HG03378 (cell line): ENCODE data around the gene SAMD4A.

Experiments
- ATAC-seq: cut with Tn5 transposase; IDR thresholded peaks from one replicate; pipeline ENCODE4 v1.9.1; 2021; ENCODE audit warnings: mild to moderate bottlenecking, moderate library complexity; ENCODE audit not compliant: unreplicated experiment

The SAMD4A gene

DNA sequence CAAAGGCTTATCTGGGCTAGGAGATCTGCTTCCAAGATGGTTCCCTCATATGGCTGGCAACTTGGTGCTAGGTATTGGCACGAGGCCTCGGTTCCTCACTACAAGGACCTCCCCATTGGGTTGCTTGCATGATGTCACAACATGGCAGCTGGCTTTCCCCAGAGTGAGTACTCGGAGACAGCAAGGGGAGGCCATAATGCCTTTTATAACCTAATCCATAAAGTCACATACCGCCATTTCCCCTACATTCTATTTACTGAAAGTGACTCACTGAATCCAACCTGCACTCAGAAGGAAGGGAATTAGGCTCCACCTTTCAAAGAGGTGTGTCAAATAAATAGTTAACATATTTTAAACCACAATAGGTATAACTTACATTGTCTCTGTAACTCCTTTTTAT, 130.9 kb downstream of the SAMD4A start:
- ATAC-seq: no peak

DNA sequence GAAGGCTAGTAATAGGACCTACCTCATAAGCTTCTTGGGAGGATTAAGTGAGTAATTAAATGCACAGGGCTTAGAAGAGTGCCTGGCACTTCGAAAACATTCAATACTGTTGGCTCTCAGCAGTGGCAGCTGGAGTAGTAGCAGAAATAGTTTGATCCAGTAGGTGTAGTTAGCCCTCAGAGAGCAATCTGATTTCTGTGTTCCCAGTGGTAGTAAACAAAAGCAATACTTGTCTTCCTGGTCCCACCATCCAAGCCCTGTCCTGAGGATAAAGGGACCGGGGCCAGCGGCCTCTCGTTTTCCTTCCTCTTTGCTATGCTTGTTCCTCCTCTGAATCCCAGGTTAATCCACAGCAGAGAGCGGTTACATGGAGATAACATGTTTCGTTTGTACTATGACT, 131.6 kb downstream of the SAMD4A start:
- ATAC-seq: no peak

DNA sequence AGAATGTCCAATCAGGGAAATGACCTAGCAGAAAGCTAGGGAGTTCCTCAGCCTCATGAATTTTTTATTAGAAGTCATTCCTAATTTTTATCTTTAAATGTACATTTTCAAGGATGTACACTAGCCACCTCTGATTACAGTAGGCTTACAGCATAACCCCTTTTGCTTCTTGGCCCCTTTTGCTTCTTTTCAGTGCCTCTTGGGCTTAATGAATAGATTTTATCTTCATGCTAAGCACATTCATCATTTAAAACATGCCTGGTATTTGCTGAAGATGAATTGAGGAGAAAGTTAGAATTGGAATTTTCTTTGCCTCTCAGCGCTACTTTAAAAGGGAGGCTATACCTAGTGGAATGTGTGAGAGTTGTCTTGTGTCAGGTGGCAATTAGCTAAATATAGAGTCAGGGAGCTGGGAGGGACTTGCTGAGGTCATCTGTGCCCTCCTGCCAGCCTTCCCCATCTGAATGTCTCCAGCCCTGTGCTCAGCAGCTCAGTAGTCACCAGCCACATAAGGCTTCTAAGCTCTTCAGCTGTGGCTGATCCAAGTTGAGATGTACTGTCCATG, 132.1 kb downstream of the SAMD4A start:
- no peak for ATAC-seq

DNA sequence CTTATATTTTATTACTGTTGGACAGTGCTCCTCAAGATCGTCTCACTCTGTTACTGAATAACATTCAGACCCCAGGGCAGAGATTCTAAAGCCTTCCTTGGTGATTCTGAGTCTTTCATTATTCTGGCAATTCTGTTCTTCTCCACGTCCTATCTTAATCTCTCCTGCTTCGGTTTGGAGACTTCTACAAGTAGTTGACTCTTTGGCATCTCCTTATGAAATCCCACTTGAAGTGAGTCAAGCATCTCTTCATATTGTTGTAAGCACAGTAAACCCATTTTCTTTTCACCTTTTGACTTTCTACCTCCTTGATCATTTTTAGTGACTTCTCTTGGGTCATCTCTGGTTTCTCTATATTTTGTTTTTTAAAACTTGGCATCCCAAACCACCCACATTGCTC, 132.8 kb downstream of the SAMD4A start:
- no peak for ATAC-seq

DNA sequence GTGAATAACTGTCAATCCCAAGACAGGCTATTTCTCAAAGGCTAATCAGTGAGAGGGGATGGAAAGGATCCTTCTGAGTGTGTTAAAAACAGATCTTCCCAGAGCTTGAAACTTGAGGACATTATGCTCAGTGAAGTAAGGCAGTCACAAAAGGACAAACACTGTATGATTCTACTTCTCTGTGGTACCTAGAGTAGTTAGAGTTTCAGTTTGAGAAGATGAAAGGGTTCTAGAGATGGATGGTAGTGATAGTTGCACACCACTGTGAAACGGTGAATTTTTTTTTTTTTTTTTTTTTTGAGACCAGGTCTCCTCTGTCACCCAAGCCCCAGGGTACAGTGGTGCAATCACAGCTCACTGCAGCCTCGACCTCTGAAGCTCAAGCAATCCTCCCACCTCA, 133.8 kb downstream of the SAMD4A start:
- no peak for ATAC-seq

DNA sequence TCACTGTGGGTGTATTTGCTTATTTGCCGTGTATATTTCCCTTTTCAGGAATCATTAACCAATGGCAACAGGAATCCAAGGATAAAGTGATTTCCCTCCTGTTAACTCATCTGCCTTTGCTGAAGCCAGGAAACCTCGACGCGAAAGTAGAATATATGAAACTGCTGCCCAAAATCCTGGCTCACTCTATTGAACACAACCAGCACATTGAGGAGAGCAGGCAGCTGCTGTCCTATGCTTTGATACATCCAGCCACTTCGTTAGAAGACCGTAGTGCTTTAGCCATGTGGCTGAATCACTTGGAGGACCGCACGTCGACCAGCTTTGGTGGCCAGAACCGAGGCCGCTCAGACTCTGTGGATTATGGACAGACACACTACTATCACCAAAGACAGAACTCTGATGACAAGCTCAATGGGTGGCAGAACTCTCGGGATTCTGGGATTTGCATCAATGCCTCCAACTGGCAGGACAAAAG, 135.1 kb downstream of the SAMD4A start:
- ATAC-seq: no peak

DNA sequence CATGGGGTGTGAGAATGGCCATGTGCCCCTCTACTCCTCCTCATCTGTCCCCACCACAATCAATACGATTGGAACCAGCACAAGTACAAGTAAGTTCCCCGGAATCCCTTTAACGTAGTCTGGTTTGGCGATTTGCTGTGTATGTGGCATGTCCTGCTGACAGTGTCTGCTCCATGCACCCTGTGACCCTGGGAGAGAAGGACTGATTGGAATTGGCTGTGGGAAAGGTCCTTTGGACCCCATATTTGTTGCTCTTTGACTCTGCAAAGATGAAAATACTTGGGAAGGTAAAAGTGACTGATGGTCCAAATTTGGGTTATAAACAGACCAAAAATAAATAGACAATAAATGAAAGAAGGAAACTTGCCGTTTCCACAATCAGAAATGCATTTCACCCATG, 135.6 kb downstream of the SAMD4A start:
- ATAC-seq: no peak

DNA sequence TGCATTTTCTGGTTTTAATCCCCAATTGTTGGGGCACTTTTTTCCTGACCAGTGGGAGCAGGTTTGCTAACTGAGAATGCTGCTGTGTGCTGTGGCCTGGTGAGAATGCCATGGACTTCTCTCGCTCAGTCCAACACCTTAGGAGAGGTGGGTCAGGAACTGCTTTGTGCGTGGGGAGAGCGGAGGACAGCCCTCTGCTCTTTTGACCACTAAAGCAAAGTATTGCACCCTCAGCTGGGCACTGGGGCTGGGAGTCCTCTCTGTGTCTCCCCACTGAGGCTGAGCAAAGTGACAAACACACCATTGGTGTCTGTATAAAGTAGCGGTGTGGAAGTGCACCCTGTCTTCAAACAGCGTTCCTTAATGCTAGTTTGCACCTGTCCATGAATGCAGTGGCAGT, 136.2 kb downstream of the SAMD4A start:
- ATAC-seq: no peak

DNA sequence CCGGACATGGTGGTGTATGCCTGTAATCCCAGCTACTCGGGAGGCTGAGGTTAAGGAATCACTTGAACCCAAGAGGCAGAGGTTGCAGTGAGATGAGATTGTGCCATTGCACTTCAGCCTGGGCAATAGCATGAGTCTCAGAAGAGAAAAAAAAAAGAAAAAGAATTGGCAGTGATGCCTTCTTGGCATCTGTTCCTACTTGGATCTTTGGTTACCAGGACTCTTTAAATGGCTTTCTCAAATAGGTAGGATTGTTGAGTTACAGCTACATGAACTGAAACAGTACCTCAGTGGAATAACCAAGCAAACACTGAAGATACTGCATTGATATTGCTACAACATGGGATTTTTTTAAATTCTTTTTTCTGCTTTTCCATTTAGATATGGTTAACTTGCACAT, 136.8 kb downstream of the SAMD4A start:
- ATAC-seq: no peak

DNA sequence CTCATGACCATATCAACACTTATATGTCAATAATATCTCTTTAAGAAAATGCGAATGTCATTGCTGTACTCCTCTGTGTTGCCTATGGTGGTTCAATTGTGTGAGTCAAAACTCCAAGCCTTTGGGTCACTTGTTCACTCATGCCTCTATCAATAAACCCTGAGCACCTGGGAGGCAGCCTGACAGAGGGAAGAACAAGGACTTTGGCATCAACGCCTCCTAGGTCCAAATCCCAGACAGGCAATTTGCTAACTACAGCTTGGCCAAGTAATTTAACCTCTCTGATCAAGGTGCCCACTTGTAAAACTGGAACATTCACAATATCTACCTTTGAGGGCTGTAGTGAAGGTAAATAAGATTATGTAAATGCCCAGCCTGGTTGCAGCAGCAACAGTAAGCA, 137.8 kb downstream of the SAMD4A start:
- no peak for ATAC-seq

DNA sequence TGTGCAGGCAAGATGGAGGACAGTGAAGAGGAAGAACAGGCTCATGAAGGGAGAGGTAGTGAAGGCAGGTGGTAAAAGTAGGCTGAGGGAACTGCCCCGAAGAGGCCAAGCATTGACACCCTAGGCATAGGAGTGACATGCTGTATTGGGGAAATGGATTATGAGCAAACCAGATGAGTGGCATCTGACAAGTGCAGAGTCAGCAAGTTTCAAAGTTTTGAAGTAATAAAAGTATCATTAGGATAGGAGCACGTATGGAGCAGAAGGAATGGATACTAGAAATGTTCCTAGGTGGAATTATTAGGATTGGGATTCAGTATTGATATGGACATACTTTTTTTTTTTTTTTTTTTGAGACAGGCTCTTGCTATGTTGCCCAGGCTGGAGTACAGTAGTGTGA, 139.8 kb downstream of the SAMD4A start:
- ATAC-seq: no peak

DNA sequence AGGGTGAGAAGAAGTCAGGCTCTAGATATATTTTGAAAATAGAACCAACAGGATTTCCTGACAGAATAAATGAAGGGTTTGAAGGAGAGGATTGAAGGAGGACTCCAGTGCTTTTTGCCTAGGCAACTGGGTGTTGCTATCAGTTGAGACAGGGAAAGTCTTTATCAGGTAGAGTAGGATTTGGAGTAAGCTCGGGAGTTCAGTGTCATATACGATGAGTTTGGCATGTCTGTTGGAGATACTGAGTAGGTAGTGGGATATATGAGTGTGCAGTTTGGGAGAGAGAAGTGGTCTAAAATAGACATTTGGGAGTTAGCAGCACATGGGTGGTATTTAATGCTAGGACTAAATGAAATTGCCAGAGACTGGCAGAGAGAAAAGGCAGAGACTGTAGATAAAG, 141.2 kb downstream of the SAMD4A start:
- ATAC-seq: no peak

DNA sequence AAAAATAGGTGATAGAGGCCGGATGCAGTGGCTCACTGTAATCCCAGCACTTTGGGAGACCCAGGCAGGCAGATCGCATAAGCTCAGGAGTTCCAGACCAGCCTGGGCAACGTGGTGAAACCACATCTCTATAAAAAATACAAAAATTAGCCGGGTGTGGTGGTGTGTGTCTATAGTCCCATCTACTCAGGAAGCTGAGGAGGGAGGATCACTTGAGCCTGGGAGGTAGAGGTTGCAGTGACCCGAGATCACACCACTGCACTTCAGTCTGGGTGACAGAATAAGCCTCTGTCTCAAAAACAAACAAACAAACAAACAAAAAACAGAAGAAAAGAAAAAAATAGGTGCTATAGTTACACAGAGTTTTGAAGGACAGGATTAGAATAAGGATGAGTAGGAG, 142.1 kb downstream of the SAMD4A start:
- no peak for ATAC-seq

DNA sequence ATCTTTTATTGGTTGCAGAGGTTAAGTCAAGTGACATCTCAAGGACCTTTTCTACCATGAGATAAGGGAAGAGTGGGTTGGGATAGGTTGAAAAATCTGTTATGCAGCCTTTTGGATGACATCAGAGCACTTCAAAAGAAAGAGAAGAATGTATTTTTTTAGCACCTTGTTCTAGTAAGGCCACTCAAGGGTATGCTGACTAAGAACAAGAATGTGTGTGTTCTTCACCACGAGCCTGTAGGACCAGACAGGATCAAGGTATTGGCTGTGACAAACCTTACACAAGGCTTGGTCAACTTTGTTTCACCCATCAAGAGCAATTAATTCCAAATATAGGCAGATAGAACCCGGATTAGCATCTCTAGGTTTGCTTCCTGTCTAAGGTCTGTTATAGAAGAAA, 142.5 kb downstream of the SAMD4A start:
- ATAC-seq: peak; percentile 95

DNA sequence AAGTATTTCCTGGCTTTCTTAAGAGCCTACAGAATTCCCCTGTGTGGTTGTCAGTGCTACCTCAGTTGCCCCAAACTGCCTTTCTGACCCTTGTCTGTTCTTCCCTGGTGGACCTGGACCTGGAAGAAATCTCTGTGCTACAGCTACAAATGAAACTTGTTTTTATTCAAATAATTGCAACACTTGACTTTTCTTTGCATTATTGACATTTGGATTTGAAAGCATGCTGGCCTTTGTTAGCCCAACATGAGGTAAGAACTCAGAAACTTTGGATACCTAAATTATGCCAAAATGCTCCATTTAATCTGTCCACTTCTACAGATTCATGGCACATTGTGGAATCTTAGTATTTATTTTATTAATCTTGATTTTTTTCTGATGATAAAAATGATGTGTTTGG, 142.9 kb downstream of the SAMD4A start:
- no peak for ATAC-seq

DNA sequence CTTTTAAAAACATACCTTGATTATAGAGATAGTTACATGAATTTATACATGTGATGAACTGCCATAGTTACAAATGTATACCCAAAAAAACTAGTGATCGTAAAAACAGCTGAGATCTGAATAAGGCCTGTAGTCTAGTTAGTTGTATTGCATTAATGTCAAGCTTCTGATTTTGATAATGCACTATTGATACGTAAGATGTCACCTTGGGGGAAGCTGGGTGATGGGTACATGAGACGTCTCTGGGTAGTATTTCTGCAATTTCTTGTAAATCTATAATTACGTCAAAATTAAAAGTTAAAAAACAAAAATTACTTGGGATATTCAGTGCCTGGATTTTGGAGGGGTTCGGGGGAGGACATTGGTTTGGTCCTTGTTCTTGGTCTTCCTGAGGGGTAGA, 144.4 kb downstream of the SAMD4A start:
- no peak for ATAC-seq

DNA sequence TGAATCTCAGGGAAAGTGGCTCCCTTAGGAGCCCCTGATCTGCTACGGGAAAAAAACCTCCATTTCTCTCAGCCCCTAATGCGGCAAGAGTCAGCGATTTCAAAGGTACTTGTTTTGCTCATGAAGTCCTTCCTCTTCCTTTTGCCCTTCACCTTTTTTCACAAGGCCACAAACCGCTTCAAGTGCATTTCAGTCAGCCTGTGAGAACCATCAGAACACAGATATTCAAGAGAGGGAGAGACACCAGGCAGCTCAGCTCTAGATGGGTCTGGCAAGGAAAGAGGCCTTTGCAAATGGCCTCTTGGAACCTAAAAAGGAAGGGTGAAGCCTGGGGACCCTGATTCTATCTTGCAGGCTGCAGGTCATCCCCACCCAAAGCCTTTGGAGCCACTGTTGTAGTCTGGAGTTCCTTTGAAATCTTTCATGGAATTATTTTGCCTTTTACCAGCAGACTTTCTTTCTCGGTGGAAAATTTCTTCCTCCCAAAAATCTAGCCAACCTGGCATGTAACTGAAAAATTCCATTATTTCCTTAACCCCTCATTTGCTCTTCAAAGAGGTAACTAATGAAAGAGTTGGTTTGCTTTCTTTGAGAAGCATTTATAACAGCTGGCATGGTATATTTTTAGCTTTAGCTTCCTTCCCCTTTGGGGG, 145.0 kb downstream of the SAMD4A start:
- ATAC-seq: no peak

DNA sequence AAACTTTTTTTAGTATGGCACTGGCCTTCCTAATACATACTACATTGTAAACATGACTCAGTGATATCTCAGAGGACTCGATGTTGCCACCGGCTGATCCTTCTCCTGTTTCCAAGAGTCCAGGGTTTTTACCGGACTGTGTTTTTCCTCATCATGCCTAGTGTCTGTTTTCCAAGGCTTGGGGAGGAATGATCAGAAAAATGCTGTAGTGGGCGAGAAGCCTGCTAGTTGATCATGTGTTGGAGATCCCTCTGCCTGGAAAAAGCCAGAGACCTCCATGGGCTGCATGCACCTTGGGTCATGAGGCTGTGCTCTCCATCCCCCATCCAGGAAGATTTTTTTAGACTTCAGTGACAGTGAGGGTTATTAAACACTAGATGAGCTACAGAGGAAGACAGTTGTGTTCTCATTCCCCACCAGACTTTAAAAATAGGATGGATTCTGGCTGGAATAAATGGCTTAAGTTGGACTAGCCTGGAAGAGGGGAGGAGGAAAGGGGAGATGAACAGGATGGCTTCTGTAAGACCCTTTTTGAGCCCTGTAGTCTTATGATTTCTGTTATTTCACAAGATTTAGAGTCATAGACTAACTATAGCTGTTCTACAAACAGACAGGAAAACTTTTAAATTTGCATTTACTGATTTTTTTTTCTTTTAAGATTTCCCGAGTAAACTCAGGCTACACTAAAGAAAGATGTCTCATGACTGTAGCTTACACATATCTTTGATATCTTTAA, 145.7 kb downstream of the SAMD4A start:
- ATAC-seq: no peak

DNA sequence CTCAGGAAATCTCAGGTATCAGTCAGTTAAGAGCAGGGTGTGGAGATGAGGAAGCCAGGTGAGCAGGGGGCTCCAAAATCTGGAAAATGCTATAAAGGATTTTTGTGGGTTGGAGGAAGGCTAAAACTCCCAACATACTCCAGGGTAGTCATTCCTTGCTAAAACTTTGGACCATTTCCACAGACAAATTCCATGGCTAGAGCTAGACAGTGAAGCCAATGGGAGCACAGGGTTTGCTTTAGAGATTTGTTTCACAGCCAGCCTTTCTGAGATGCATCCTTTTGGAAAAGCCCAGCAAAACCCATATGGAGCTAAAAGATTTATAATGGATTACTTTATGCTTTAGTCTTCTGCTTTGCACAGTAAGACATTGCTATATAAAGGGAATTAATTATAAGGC, 146.5 kb downstream of the SAMD4A start:
- no peak for ATAC-seq

DNA sequence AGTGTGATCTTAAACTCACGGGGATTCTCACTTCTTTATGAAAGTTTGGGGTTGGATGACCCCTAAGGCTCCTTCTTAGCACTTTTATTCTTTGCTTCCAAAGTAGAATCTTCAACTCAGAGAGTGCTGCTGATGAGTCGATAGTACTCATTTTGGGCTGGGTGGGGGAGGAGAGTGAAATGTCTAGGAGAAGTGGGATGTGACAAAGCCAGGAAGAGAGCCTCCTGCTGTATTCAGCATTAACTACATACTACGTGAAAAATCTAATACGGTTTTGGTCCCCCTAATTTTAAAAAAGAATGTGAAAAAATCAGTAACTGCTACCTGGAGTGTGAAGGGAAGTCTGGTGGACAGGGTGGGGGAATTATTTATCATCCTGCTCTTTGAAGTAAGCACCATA, 148.3 kb downstream of the SAMD4A start:
- ATAC-seq: no peak

DNA sequence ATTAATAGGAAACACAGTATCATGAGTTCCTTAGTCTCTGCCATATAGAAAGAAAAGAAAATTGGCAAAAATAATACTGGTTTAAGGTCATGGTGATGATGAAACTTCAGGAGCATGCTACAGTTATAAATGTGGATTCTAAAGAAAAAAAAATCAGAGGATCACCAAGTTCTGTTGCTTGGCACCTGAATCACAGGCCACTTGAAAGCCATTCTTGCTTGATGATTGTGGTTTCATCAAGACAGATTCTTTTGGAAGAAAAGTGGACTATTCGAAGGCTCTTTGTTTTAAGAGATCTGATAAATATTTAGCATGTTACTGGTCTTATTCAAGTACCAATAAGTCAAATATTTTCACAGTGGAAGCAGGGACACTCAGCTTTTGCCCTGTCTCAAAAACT, 148.9 kb downstream of the SAMD4A start:
- ATAC-seq: no peak

DNA sequence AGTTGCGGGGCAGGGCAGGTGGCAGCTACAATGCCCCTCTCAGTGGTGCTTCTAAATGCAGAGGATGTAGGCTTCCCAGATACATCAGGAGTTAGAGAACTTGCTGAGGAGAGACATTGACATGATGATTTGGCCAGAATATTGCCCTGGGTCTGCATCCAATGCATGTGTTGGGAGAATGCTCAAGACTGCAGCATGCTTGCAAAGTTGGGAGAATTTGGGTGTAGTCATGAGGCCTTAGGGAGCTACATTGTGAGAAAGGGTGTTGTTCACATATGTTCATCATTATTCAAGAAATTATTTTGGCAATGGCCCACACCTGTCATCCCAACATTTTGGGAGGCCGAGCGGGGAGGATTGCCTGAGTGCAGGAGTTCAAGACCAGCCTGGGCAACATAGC, 149.9 kb downstream of the SAMD4A start:
- ATAC-seq: no peak
